Prostate gland (tissue), 2 donors: ENCODE results near the gene MPZL2. TPM values are rescaled to one million over a fixed set of nuclear protein-coding genes. Genes with fewer than 3 reads are reported as not detected.

ENCODE experiments used
- DNase-seq: peaks from one replicate; pipeline ENCODE4 v3.0.0-alpha.2; 2019; ENCODE audit warnings: low spot score
- H3K27ac ChIP-seq, 2 donors: fragments of 200-600 bp; sonication (generic); 2 replicates each; pipeline ENCODE4 v1.5.1; 2017 to 2019
- H3K27me3 ChIP-seq: fragments of 200-600 bp; sonication (generic); replicated peaks from 2 replicates; pipeline ENCODE4 v1.5.1; 2019; ENCODE audit not compliant: insufficient read depth
- H3K36me3 ChIP-seq, 2 donors: fragments of 200-600 bp; sonication (generic); 1 replicate in 1 of 2; 2 replicates in 1 of 2; pipeline versions ENCODE4 v1.5.1 to v1.8.1; 2017 to 2019
- H3K4me1 ChIP-seq: fragments of 200-600 bp; sonication (generic); replicated peaks from 2 replicates; pipeline ENCODE4 v1.5.1; 2019
- H3K4me3 ChIP-seq, 2 donors: fragments of 200-600 bp; sonication (generic); 2 replicates each; pipeline ENCODE4 v1.5.1; 2017 to 2019
- H3K9me3 ChIP-seq: fragments of 200-600 bp; sonication (generic); 2 replicates; pipeline ENCODE4 v1.5.1; 2017
- CTCF ChIP-seq, 4 experiments: fragments of 200-600 bp in 2 of 4; fragments of 450-650 bp in 2 of 4; sonication (generic) in 2 of 4; IDR thresholded peaks; 1 replicate in 3 of 4; 2 replicates in 1 of 4; pipeline ENCODE4 v1.5.1; 2016 to 2019; ENCODE audit warnings: antibody characterized with exemption in 4 of 4, mild to moderate bottlenecking in 2 of 4, moderate library complexity in 2 of 4
- POLR2A ChIP-seq: fragments of 450-650 bp; IDR thresholded peaks from one replicate; pipeline ENCODE4 v1.6.1; 2016; ENCODE audit warnings: antibody characterized with exemption, mild to moderate bottlenecking
- POLR2AphosphoS5 ChIP-seq: sonication (generic); formaldehyde crosslinking; IDR thresholded peaks from one replicate; pipeline ENCODE4 v1.6.1; 2017; ENCODE audit warnings: antibody characterized with exemption
- WGBS: methylation state at CpG from one replicate; pipeline ENCODE4 v1.1.5; 2018; 5-methylcytosine and 5-hydroxymethylcytosine counted together
- intact Hi-C: fragments of 100-400 bp; cut with DNase I; formaldehyde crosslinking; loops from one replicate; pipeline ENCODE4 v1.14.2; 2022
- total RNA-seq, 2 donors: library from RNA; depleted of rRNA; stranded (reverse); fragments of >200 nt; gene quantifications; one replicate each; pipeline ENCODE4 v1.1.0, GENCODE V29; 2016

The MPZL2 gene
- 100 to 1,000 TPM in 1 of 2 donors, 10 to 100 TPM in 1; 73.7 to 103 TPM for total RNA-seq

- Histone ChIP-seq H3K4me1 (no peaks in the 10 kb centered on the region), H3K4me3 (peak within 1 kb of the TSS; percentile 42 to 51), H3K9me3 (no peaks in the 10 kb centered on the region), H3K27me3 (no peaks in the 10 kb centered on the region), H3K27ac (peak within 1 kb of the TSS; percentile 84 to 90), H3K36me3 (no peaks in the 10 kb centered on the region)
- intact Hi-C loops = no loop called here
- WGBS = 2% methylated on average over 19 of the region's 19 CpGs
- peak; percentile 90 for DNase-seq
- TF ChIP-seq POLR2AphosphoS5 (peak; percentile 87), POLR2A (peak; percentile 78), CTCF (IDR thresholded peaks at IDR 0.05) (peak in 2 of 4 experiments; percentile 10 to 23)
Observed at GRCh38 chr11:118263695-118264568, at the start of gene MPZL2. TSS of gene MPZL2 (minus strand) at chr11:118264297. CDS start at chr11:118264153, 144 bp downstream.

- TF ChIP-seq CTCF (IDR thresholded peaks at IDR 0.05) = no peak
- TF ChIP-seq POLR2A = no peak
- no peak for TF ChIP-seq POLR2AphosphoS5
- no peaks in the 10 kb centered on the region for H3K9me3 ChIP-seq
- no peak for DNase-seq
- H3K36me3 ChIP-seq = no peaks in the 10 kb centered on the region
- no peaks in the 10 kb centered on the region for H3K27me3 ChIP-seq
- WGBS = 64% methylated on average over 4 of the region's 4 CpGs
- intact Hi-C loops = no loop called here
- H3K27ac ChIP-seq = no peak overlapping the region
- H3K4me3 ChIP-seq = no peak overlapping the region
- peaks cover 2% of the 10 kb centered on the region for H3K4me1 ChIP-seq
Observed at GRCh38 chr11:118313242-118313641, 49.1 kb upstream of the MPZL2 start.

- intact Hi-C loops = no loop called here
- Histone ChIP-seq H3K27me3 (no peaks in the 10 kb centered on the region), H3K36me3 (no peaks in the 10 kb centered on the region), H3K4me1 (peaks cover 2% of the 10 kb centered on the region), H3K27ac (no peak overlapping the region), H3K4me3 (no peak overlapping the region), H3K9me3 (no peaks in the 10 kb centered on the region)
- no peak for TF ChIP-seq CTCF (IDR thresholded peaks at IDR 0.05)
- DNase-seq = no peak
- WGBS = 93% methylated on average over 2 of the region's 2 CpGs
Observed at GRCh38 chr11:118312328-118312727, 48.2 kb upstream of the MPZL2 start.

- Histone ChIP-seq H3K9me3 (no peaks in the 10 kb centered on the region), H3K4me3 (no peak overlapping the region), H3K27me3 (no peaks in the 10 kb centered on the region), H3K36me3 (no peaks in the 10 kb centered on the region), H3K4me1 (peaks cover 2% of the 10 kb centered on the region), H3K27ac (no peak overlapping the region)
- no peak for DNase-seq
- TF ChIP-seq POLR2AphosphoS5 (no peak), POLR2A (no peak), CTCF (IDR thresholded peaks at IDR 0.05) (no peak)
- intact Hi-C loops = no loop called here
- 68% methylated on average over 4 of the region's 4 CpGs for WGBS
Observed at GRCh38 chr11:118311518-118311917, 47.4 kb upstream of the MPZL2 start.
